Stimulated activated CD8-positive, alpha-beta memory T cell treated with anti-CD3 and anti-CD28 coated beads, Interleukin-15, amount 100 ng/mL, for 48 hours (primary cell): ENCODE data around the gene MMP15.
"Not testable (repeated sequence)": the region's sequence is repeated elsewhere in the genome, so short reads cannot be mapped to it uniquely, and the experiment has no call there.

ENCODE experiments used
- DNase-seq, 2 donors: peaks; one replicate each; pipeline ENCODE4 v3.0.0-alpha.2; 2020; ENCODE audit warnings: low read depth in 2 of 2

MMP15 gene

GRCh38 chr16:57996406-57997175, 29.0 kb upstream of the MMP15 start:
- DNase-seq: no peak

- DNase-seq: no peak
Observed at GRCh38 chr16:57997176-57997527, 28.4 kb upstream of the MMP15 start.

DNA sequence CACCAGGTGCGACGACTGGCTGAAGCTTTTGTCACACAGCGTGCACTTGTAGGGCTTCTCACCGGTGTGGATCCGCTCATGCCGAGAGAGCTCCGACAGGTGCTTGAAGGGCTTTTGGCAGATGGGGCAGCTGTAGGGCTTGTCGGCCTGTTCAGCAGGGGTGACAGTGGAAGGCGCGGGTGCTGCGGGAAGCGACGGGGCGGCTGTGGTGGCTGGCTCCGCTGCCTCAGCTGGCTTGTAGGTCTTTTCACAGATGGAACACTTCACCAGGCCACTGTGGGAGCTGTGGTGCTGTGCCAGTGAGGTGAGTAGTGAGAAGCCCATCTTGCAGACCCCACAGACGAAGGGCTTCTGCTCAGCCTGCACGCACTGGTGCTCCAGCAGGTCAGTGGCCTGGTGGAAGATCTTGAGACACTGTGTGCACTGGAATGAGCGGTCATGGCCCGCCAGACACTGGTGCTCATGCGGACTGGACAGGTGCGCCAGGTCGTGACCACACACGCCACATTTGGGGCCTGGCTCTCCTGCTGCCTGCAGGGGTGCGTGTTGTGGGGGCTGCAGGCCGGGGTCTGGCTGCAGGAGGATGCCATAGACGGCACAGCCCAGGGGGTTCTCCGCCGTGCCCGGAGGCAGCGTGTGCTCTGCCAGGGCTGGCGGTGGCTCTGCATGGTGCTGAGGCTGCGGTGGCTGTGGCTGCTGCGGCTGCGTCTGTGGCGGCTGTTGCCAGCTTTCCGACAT, 27.9 kb upstream of the MMP15 start:
- no peak for DNase-seq

- peak; percentile 53 to 57 for DNase-seq
Observed at GRCh38 chr16:57998486-57998885, 27.1 kb upstream of the MMP15 start.

DNA sequence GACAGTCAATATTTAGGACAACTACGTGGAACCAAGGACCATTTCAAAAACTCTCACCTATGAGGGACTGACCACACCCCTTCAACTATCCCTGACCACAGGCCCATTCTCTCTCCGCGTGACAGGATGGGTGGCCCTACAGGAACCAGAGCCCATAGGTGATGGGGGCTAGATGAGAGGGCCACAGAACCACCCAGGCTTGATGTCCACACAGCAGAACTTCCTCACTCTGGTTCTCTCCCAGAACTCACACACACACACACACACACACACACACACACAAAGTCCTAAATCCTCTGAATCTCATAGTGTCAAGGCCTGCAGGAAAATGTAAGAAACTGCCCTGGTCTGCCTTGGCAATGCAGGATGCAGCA, 26.6 kb upstream of the MMP15 start:
- no peak for DNase-seq

GRCh38 chr16:57999366-57999970, 26.1 kb upstream of the MMP15 start:
- peak in 1 of 2 donors; percentile 14 for DNase-seq

DNA sequence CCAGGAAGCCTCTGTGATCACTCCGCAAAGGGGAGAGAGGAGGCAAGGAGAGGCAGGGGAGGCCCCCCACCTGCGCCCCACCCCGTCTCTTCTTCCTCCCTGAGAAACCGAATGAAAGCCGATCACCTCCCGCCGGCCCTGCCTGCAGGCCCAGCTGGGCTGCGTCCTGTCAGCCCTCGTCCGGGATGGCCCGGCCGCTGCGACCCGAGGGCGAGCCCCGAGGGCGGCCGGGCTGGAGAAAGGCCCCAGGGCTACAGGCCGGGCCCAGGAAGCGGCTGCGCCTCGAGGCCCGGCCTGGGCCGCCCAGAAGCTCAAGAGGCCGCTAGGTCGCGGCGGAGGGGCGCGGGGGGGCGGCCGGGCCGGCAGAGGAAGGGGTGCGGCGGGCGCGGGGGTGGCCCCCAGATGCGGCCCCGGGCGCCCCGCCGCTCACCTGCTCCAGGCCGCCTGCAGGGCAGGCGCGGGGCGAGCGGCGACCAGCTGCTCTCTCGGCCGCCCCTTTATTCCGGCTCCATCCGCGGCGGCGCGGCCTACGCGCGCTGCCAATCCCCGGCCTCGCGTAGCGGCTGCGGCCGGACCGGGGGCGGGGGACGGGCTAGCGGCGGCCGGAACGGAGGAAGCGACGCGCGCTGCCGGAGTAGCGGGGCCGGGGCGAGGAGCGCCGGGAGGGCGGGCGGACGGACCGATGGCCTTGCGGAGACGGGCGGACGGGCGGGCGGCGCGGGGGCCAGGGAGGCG, 25.4 kb upstream of the MMP15 start, which contains the start of gene ZNF319:
Gene ZNF319 (minus strand): TSS at position 702 of the 735 bp plus-strand sequence. CDS start 2,407 bp downstream, outside the sequence.
- no peak for DNase-seq

DNA sequence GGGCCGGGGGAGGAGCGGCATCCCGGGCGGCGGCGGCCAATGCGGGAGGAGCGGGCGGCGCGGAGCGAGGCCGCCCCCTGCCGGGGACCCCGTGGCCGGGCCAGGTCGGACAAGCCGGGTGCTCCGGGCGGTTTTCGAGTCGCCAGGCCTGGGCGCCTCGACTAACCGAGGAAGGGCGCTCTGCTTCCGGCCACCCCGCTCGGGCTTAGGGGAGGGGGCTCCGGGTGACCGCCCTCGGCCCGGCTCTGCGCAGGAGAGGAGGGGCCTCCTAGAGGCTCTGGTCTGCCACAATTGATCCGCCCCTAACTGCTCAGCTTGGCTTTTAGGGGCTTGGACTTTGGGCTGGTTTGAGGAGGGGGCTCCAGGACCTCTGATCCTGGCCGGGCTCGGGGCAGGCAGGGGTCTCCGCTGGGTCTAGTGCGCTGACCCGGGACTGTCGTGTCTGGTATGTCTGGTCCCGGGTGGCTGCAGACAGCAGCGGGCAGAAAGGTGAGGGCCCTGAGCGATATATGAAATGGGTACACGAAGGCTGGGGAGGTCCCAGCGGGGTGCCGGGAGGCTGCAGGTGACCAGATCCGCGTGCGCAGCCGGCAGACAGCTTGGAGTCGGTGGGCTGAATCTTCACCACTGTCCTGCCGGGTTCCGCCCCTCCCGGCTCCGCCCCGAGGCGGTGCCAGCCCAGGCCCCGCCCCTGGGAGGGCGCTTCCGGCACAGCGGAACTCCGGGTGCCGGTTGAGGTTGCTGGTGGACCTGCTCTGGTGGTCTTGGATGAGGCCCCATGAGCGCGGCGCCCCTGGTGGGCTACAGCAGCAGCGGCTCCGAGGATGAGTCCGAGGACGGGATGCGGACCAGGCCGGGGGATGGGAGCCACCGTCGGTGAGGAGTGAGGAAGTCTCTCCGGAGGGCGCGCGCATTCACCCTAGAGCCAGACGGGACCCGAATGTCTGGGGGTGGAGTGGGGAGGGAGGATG, 24.6 kb upstream of the MMP15 start, which contains the start of gene USB1:
Gene USB1 (plus strand): TSS at position 702 of the 971 bp plus-strand sequence. CDS start 77 bp downstream, at position 779.
- DNase-seq: peak; percentile 78

DNA sequence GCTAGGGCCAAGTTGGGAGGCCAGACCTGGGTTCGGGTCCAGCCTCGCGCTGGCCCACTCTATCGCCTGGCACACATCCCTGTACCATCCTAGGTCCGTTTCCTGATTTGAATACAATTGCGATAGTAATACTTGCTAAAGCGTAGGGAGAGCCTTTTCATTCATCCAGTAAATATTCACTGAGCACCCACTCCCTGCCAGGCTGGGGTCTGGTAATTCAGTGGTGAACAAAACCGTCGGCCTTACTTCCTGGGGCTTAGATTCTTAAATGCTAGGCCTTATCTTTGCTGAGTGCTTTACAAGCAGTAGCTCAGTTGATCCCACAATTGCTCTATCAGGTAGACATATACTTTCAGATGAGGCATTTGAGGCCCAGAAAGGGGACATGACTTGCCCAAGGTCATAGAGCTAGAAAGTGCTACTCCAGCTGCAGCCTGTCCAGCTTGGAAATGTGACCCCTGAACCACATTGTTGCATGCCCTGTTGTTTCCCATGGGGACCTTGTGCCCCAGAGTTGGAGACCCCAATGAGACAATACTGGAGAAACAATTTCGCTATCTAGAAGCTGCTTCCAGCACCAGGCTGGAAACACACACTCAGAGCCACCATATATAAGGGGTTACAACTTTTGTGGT, 23.7 kb upstream of the MMP15 start:
- DNase-seq: no peak

GRCh38 chr16:58002416-58002800, 23.1 kb upstream of the MMP15 start:
- no peak for DNase-seq

GRCh38 chr16:58002936-58003335, 22.6 kb upstream of the MMP15 start:
- no peak for DNase-seq

DNA sequence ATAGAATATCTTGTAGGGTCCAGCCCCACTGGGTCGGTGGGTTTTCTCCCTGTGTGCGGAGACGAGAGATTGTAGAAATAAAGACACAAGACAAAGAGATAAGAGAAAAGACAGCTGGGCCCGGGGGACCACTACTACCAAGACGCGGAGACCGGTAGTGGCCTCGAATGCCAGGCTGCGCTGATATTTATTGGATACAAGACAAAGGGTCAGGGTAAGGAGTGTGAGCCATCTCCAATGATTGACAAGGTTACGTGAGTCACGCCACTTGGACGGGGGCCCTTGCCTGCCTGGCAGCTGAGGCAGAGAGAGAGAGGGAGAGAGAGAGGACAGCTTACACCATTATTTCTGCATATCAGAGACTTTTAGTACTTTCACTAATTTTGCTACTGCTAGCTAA, 20.8 kb upstream of the MMP15 start:
- not testable (repeated sequence) for DNase-seq

DNA sequence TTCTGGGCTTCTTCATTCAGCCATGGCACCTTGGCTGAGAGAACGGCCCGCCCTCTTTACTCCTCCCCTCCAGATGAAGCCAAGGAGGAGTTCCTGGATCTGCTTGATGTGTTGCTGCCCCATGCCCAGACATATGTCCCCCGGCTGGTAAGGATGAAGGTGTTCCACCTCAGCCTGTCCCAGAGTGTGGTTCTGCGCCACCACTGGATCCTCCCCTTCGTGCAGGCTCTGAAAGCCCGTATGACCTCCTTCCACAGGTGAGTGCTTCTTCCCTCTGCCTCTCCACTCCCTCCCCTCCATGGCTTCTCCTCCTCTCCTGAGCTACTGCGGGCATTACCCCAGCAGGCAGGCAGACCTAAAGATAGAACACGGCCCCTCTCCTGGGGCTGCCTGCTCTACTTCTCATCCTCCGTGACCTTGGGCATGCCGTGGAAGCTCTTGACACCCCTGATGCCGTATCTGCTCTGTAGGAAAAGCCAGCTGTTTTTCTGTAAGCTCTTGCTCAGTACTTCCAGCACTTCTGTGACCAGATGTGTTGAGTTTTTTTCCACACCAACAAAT, 15.6 kb upstream of the MMP15 start:
- DNase-seq: no peak

DNA sequence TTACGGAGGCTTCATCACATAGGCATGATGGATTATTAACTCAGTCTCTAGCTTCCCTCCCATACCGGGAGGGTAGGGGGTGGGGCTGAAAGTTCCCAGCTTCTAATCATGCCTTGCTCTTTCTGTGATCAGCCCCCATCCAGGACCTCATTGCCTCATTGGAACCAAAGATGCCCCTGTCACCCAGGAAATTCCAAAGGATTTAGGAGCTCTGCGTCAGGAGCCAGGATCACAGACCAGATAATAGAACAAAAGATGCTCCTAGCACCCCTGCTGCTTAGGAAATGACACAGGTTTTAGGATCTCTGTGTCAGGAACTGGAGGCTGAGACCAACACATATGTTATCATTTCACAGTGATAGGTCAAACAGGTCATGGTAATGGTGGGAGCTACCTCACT, 14.7 kb upstream of the MMP15 start:
- no peak for DNase-seq

DNA sequence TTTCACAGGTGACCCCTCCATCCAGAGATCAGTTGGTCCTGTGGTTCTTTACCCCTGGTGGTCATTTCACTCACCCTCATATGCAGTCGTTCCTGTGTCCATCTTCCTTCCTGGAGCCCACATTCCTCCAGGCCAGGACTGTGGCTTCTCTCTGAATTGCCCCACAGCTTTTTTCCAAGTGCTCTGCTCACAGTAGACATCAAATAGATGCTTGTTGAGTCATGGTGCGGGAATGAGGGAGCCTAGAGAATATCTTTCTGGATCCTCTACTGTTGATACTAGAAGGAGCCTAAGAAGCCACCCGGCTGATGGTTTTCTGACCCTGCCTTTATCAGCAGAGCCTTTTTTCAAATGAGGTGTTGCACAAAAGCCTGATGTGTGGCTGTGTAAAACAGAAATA, 13.9 kb upstream of the MMP15 start:
- no peak for DNase-seq

GRCh38 chr16:58012481-58012880, 13.1 kb upstream of the MMP15 start:
- DNase-seq: no peak

- no peak for DNase-seq
Observed at GRCh38 chr16:58013201-58013956, 12.2 kb upstream of the MMP15 start.

GRCh38 chr16:58016840-58017446, 8.6 kb upstream of the MMP15 start:
- DNase-seq: no peak

- no peak for DNase-seq
Observed at GRCh38 chr16:58018803-58019202, 6.8 kb upstream of the MMP15 start.
